ENCODE measurements around the gene IRF3.
A peak's percentile ranks its signal among the peaks of the same experiment; 100 is the strongest.
"Not testable (repeated sequence)": the region's sequence is repeated elsewhere in the genome, so short reads cannot be mapped to it uniquely, and the experiment has no call there.

Gene IRF3

DNA sequence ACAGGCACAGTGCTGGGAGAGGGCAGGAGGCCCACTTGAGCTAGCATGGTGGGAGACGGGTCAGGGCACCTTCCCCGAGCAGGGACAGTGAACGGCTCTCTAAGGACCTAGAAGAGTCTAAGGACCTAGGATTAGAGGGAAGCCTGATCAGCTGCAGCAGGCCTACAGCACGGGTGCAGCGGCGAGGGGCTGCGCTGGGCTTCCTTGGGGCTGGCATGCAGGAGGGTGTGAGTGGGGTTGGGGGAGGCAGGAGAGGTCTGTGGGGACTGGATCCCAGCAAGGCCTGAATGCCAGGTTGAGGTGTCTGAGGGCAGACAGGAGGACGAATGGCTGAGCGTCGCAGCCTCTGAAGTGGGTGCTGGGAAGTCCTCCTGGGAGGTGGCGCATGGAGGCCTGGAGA lies 20.1 kb downstream of the IRF3 start:
- DNase-seq, result no peak

DNA sequence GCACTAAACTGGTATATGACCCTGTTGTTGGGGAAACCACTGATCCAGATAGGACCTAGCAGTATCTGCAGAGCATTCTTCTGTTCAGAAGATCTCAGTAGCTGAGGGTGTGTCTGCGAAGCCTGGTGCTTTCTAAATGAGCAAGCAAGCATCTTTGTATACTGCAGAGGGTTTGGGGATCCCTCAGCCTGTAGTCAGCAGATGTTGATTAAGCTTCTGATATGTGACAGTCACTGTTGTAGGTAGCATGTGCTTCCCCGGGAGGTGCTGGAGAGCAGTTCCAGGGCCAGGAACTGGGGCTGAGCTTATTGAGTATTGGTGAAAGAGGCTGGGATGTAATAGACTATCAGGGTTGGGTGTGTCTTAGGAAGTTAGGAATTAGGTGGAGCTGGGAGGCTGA lies 22.2 kb downstream of the IRF3 start:
- DNase-seq, result no peak

DNA sequence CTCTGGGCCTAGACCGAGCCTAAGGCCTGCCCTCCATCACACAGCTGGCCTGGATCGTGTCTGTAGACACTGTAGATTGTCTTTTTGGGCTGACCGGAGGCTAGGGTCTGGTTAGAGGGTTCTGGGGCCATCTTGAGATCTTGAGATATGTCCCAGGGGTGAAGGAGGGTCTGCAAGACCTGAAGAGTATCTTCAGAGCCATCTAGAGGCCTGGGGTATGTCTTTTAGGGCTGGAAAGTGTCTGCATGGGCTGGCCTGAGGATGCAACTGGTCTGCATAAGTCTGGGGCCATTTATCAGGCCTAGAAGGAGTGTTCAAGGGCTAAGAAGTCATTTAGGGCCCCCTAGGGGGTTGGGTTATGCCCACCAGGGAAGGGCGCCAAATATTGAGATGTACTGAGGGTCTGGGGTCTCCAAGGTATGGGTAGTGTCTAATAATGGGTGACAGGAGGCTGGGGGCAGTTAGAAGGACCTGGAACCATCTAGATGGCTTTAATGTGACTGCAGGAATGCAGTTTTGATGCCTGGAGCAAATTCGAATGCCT lies 23.1 kb downstream of the IRF3 start:
- DNase-seq, result no peak

DNA sequence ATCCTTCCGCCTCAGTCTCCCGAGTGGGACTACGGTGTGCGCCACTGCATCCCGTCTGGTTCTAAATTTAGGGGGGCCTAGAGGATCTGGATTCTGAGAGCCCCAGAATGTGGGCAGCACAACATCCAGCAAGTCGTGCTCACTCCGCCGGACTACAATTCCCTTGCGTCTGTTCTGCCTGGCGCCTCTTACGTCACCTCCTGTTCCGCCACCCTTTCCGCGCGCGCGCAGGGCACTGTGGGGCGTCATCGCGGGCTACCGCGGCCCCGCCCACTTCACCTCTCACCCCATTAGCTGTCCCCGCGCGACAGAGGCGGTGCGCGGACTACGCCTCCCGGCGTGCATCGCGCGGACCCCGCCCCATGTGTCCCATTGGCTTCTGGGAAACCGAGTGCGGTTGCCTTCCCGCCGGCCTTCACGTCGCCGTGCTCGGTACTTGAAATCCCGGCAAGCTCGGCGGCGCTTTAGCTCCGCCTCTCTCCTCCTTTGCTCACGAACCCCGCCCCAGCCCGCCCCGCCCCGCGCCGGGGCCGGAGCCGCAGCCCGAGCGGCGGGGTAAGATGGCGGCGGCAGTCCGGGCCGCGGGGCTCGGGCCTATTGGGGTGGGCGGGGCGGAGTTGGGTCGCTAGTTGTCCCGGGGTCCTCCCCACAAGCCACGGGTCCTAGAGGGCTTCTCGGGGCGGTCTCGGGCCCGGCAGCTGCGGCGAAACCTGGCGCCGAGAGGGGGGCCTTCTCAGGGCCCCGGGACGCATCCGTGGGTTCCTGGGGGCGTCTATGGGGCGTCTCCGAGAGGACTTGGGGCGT lies 23.8 kb downstream of the IRF3 start, which contains the start of gene SCAF1:
SCAF1 (plus strand) TSS at position 522 of the 804 bp plus-strand sequence. CDS start 2,818 bp downstream, outside the sequence.
- DNase-seq, result peak; percentile 100

DNA sequence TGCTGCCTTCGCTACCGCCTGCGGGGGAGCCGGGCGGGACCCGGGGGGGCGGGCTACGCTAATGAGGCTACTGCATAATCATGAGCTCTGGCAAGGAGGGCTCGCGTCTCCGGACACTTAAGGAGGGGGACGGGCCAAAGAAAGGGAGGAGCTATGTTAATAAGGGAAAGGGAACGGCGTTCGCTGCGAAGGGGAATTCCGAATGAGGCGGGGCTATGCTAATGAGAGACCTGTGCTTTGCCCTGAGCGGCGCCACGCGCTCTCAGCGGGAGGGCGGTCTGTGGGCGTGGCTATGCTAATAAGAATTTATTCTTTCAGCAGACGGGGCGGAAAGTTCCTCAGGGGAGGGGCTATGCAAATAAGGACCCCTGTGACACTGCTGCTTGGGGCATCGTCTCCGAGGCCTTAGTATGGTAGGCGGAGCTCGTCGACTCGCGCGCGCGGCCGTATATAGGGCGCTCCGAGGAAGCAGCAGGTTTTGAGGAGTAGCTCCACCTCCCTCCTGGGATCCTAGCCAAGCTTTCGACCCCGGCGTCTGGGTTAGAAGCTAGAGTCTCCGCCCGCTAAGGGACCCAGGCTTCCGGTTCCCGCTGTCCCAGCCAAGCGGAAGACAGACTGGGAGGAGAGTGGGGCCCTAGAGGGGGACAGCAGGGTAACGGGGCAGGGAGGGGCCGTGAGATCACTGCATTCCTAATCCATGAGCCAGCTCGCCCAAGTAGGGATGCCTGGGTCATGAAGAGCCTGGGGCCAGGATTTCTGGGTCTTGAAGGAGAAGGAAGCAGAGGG lies 25.4 kb downstream of the IRF3 start, which contains the start of gene RRAS:
RRAS (minus strand) TSS at position 31 of the 786 bp plus-strand sequence. CDS start 45 bp downstream, outside the sequence.
- DNase-seq, result peak; percentile 99

DNA sequence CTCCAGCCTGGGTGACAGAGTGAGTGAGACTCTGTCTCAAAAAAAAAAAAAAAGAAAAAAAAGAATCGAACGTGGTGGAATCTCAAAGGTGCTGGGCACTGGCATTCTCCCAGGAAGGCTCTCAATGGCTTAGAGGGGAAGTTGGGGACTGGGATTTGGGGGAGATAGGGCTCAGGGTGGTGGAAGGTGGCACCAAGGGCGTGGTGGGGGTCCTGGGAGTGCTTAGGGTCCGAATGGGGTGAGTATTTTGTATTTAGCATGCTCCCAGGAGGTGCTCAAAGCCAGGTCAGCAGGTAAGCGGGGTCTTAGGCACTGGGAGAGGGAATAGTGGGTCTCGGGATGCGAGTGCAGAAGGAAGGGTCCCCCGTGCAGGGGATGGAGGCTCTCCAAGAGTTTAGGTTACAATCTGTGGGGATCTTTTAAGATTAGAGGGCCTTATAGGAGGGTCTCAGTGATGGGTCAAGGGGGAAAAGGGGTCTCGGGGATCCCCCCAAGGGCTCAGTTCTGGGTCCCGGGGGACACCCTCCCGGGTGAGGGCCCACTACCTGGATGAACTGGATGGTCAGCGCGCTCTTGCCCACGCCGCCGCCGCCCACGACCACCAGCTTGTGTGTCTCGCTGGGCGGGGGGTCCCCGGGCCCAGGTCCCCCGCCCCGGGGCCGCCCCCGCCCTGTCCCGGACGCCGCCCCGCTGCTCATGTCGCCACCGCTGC lies 26.1 kb downstream of the IRF3 start:
- no peak for DNase-seq

DNA sequence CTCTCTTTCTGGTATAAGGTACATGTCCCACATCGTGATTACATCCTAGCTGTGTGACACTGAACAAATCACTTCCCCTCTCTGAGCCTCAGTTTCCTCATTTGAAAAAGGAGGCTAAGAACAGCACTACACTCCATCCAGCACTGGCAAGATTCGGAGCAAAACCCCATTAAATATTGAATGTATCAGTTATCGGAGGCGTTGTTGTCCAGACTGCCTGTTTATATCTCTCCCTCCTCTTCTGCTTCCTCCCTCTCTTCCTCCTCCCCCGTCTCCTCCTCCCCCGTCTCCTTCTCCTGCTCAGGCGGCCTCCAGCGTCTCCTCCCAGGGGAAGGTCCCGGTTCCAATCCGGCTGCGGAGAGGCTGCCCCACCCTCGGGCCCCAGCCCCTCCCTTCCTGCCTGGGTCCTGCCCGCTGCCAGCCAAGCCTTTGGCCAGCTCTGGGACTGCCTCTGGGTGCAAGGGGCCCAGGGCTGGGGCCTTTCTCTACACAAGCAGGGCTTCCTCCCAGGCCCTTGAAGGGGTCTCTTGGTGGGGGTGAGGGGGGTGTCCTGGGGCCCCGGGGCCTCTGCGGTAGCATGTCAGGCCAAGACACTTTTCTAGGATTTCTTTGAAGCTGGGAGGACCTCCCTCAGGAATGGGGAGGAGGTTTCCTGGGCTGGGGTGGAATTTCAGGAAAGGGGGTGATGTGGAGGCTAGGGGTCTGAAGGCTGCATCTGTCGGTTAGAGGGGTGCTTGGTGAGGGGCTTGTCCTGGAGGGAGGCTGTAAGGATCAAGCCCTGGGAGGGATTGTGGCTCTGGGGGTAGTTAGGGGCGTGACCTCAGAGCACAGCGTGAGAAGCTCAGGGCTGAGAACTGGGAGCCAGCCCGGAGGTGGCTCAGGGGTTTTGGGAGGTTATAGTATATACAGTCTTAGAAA lies 27.6 kb downstream of the IRF3 start:
- no peak for DNase-seq

DNA sequence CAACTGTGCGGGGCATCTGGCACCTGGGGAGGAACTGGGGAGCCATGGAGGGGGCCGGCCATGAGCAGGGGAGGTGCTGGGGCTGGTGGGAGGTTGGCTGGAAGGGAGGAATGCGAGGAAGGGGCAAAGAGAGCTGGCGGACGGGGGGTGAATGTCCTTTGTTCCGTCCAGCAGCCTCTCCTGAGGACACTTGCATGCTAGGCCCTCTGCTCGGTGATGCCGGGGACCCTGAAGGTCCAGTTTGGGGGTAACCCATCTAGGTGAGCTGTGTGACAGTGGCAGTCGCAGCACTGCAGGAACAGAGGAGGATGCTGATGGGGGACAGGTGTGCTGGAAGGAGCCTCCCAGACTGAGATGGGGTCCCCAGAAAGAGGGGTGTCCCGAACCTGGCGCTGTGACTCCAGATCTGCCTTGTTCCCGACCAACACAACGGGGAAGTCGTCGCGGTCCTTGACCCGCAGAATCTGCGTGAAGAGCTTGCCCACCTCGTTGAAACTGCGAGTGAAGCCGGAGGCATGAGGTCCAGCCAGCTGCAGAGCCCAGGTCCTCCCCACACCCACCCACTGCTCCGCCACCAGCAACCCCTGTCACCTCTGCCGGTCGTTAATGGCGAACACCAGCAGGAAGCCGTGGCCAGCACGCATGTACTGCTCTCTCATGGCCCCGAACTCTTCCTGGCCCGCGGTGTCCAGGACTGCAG lies 29.3 kb downstream of the IRF3 start:
- no peak for DNase-seq

DNA sequence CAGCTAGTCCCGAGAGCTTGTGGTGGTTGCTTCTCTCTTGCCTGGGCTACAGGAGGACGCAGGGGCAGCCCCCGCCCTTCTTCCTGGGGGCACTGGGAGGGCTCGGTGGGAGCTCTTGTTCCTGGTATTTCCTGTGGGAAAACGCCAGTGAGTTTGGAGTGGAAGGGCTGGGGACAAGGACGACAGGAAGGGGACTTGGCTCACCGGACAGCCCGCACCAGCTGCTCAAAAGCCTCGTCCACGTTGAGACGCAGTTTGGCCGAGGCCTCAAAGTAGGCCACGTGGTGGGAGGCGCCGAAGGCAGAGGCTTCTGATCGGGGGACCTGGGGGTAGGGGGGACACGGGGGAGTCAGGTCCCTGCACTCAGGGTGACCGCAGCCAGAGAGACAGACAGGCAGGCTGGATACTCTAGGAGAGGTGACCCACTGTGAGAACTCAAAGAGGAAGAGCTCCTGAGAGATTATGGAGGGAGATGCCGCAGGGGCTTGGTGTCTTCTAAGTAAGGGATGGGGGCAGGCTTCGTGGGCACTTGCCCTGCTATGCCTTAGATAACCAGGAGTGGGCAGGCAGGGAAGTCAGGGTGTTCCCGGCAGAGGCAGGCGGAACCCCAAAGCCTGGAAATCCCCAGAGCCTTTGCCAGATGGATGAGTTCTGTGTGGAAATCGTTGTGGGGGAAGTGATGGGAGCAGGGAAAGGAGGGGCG lies 30.0 kb downstream of the IRF3 start:
- no peak for DNase-seq

DNA sequence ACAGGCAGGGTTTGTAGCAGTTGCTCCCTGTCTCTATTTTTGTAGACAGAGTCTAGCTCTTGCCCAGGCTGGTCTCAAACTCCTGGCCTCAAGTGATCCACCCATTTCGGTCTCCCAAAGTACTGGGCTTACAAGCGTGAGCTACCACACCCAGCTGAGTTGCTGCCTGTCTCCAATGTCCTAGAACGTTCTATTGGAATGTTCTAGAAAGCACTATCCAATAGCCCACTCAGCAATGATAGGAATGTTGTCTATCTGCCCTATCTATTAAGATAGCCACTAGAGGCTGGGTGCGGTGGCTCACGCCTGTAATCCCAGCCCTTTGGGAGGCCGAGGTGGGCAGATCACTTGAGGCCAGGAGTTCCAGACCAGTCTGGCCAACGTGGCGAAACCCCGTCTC lies 32.4 kb downstream of the IRF3 start:
- not testable (repeated sequence) for DNase-seq

DNA sequence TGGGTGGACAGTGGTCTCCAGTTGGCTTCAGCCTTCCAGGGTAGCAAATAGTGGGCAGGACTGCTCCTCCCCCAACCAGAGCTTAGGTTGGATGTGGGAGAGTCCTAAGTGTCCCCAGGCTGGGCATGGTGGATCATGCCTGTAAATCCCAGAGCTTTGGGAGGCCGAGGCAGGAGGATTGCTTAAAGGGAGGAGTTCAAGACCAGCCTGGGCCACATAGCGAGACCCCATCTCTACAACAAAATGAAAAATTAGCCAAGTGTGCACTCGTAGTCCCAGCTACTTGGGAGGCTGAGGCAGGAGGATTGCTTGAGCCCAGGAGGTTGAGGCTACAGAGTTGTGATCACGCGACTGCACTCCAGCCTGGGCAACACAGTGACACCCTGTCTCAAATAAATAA lies 33.1 kb downstream of the IRF3 start:
- DNase-seq, result no peak

DNA sequence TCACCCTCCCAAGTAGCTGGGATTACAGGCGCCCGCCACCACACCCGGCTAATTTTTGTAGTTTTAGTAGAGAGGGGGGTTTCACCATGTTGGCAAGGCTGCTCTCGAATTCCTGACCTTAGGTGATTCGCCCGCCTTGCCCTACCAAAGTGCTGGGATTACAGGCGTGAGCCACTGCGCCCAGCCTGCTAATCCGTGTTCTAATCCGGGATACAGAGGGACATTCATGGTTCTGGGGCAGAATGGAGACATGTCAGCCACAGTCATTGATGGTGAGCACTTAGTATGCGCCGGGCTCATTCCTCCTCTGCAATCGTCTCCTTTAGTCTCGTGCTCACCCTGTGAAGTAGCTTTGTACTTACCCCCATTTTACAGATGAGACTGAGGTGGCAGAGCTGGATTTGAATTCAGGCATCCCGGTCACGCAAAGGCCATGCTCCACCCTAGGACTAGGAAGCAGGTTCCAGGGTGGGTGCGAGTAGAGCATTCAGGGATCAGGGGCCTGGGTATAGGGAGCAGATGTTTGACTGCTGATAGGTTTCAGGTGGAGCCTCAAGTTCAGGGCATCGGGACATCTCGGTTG lies 34.0 kb downstream of the IRF3 start:
- DNase-seq, result no peak

DNA sequence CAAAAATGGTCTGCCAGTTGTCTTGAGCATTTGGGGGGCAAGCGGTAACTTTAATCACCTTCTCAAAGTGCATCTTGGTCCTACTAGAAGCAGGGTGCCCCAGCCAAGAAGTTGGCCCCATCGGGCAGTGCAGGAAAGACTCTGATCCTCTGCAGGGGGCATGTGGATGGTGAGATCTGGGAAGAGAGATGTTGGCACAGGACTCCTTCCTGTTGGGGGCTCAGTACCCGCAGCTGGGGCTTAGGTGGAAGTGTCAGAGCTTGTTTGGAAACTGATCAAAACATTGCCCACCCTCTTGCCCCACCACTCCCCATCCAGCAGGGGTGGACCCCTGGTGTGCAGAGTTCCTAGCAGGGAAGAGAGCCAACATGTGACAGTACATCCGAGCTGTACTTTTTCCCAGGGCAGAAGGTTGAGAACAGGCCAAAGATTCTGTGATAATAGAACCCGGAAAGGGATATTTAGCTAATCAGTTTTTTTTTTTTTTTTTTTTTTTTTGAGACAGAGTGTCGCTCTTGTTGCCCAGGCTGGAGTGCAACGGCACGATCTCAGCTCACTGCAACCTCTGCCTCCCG lies 34.6 kb downstream of the IRF3 start:
- DNase-seq, result no peak

DNA sequence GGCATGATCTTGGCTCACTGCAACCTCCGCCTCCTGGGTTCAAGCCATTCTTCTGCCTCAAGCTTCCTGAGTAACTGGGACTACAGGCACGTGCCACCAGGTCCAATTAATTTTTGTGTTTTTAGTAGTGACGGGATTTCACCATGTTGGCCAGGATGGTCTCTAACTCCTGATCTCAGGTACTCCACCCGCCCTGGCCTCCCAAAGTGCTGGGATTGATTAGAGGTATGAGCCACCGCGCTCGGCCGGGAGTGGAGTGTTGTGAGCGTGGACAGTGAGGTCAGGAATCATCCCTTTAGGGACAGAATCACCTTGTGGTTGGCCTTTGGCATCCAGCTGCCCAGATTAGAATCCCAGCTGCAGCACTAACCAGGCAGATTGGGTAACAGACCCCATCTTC lies 36.0 kb downstream of the IRF3 start:
- DNase-seq, result no peak

DNA sequence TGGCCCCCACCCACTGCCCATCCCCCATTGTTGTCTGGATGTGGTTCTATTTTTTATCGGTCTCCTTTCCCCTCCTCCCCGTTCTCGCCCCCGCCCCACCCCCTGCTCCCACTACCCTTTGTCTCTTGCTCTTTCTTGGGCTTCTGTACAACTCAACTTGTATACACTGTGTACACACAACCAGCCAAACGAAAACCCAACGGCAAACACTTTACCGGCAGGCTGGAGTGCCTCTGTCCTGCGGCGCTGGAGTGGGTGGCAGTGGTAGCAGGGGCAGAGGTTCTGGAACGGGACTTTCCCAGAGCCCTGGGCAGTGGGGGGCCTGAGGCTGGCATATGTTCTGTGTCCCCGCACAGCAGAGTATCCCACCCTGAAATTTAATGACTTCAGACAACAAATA lies 39.4 kb downstream of the IRF3 start:
- no peak for DNase-seq

DNA sequence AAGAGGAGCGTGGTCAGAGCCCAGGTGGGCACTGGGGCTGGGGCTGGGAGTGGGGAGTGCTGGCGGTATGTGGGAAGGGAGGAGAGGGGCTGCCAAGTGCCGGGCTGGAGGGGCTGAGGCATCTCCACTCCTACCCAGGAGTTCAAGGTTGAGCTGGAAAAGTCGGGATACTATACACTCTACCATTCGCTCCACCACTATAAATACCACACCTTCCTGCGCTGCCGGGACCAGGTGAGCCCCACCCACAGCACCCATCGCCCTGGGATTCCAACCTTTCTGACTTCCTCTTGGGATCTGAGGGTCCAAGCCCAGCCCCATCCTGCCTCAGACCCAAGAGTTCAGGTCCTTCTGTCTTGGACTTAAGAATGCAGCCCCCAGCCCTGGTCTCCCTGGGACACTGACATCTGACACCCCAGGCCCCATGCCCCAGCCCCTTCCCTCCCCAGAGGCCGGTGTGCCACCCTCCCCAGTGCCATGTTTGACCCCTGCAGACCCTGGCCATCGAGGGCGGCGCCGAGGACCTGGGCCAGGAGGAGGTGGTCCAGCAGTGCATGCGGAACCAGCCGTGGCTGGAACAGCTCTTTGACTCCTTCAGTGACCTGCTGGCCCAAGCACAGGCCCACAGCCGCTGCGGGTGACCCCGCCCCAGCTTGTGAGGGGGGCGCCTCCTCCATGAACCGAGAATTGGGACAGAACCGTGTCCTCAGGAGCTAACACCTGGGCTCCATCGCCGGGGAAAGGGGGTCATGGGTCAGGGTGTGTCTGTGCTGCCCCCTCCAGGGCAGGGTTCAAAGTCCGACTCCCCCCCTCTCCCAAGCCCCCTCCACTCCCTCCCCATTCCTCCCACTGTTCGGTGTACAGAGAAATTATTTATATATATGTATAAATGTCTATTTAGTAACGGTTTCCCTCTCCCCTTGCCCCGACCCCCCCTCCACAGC lies 40.4 kb downstream of the IRF3 start:
- DNase-seq, result no peak

DNA sequence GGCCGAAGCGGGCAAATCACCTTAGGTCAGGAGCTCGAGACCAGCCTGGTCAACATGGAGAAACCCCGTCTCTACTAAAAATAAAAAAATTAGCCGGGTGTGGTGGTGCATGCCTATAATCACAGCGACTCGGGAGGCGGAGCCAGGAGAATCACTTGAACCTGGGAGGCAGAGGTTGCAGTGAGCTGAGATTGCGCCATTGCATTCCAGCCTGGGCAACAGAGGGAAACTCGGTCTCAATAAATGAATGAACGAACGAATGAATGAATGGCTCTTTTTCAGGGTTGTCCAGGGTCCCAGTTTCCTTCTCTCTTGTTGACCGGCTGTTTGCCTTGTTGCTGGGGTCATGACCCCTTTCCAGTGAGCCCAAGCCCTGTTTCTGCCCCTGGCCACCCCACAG lies 47.8 kb downstream of the IRF3 start:
- not testable (repeated sequence) for DNase-seq

DNA sequence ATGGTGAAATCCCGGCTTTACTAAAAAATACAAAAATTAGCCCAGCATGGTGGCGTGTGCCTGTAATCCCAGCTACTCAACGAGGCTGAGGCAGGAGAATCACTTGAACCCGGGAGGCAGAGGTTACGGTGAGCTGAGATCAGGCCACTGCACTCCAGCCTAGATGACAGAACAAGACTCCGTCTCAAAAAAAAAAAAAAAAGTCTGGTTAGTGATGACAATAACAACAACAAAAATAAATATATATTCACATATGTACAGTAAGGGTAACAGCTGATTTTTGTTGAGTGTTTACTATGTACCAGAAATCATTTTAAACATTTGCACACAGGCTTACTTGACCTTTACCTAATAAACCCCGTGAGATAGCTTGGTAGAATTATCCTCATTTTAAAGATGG lies 48.7 kb downstream of the IRF3 start:
- no peak for DNase-seq

DNA sequence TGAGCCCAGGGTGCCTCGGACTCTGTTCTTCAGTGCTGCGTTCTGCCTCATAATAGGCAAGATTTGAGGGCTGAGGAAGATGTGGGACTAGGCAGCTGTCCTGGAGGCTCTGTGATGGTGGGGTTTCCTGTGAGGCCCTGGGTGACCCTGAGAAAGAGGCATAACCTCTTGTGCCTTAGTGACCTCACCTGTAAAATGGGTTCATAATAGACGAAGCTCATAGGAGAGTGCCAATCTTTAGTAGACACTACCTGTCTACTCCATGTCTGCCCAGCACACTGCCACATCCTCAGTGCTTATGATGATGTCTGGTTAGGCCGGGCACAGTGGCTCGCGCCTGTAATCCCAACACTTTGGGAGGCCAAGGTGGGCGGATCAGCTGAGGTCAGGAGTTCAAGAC lies 49.1 kb downstream of the IRF3 start:
- no peak for DNase-seq
